Measurements from ENCODE around the gene BSND.

BSND gene

GRCh38 chr1:54981466-54981865 lies 17.3 kb upstream of the BSND start:
- TF ChIP-seq ISL1 (CRISPR knock-in tag; IDR thresholded peaks at IDR 0.05) (no peak), POU6F1 (CRISPR knock-in tag; IDR thresholded peaks at IDR 0.05; ENCODE audit: borderline replicate concordance, low read depth) (no peak), OSR1 (CRISPR knock-in tag; IDR thresholded peaks at IDR 0.05) (no peak)
- ATAC-seq = no peak

- ATAC-seq = no peak
Measured at GRCh38 chr1:54982739-54983138, 16.0 kb upstream of the BSND start.

GRCh38 chr1:54984131-54984842 lies 14.4 kb upstream of the BSND start:
- TF ChIP-seq ZFP3 (CRISPR knock-in tag; IDR thresholded peaks at IDR 0.05) (no peak), TOX (CRISPR knock-in tag; IDR thresholded peaks at IDR 0.05; ENCODE audit: borderline replicate concordance) (no peak), ZC3H10 (CRISPR knock-in tag; IDR thresholded peaks at IDR 0.05) (no peak), ZNF565 (CRISPR knock-in tag; conservative IDR thresholded peaks at IDR 0.05; ENCODE audit: low read depth) (no peak), POU6F1 (CRISPR knock-in tag; IDR thresholded peaks at IDR 0.05; ENCODE audit: borderline replicate concordance, low read depth) (no peak), BACH2 (CRISPR knock-in tag; IDR thresholded peaks at IDR 0.05; ENCODE audit: borderline replicate concordance) (no peak), PATZ1 (CRISPR knock-in tag; IDR thresholded peaks at IDR 0.05; ENCODE audit: borderline replicate concordance) (no peak), CREB5 (CRISPR knock-in tag; IDR thresholded peaks at IDR 0.05; ENCODE audit: low read depth) (no peak), TCF4 (CRISPR knock-in tag; IDR thresholded peaks at IDR 0.05; ENCODE audit: borderline replicate concordance) (no peak), GLIS3 (CRISPR knock-in tag; IDR thresholded peaks at IDR 0.05) (no peak), RARB (CRISPR knock-in tag; IDR thresholded peaks at IDR 0.05) (no peak), ARNTL (CRISPR knock-in tag; IDR thresholded peaks at IDR 0.05; ENCODE audit: borderline replicate concordance, low read depth) (no peak), PPARA (CRISPR knock-in tag; IDR thresholded peaks at IDR 0.05; ENCODE audit: borderline replicate concordance) (no peak), ISL1 (CRISPR knock-in tag; IDR thresholded peaks at IDR 0.05) (no peak), ESRRG (CRISPR knock-in tag; IDR thresholded peaks at IDR 0.05) (no peak), SNAI2 (CRISPR knock-in tag; IDR thresholded peaks at IDR 0.05) (no peak), OSR1 (CRISPR knock-in tag; IDR thresholded peaks at IDR 0.05) (no peak), ZNF70 (CRISPR knock-in tag; IDR thresholded peaks at IDR 0.05) (no peak), ZNF8 (CRISPR knock-in tag; IDR thresholded peaks at IDR 0.05) (no peak)
- no peak for ATAC-seq

More at GRCh38 chr1:54982739-54983138, 16.0 kb upstream of the BSND start:
- TF ChIP-seq ZFP30 (CRISPR knock-in tag; IDR thresholded peaks at IDR 0.05) = no peak

GRCh38 chr1:54985556-54985955 lies 13.2 kb upstream of the BSND start:
- no peak for ATAC-seq
- TF ChIP-seq CSRNP3 (CRISPR knock-in tag; IDR thresholded peaks at IDR 0.05) = no peak
- TF ChIP-seq ZC3H10 (CRISPR knock-in tag; IDR thresholded peaks at IDR 0.05) = no peak
- TF ChIP-seq PPARA (CRISPR knock-in tag; IDR thresholded peaks at IDR 0.05; ENCODE audit: borderline replicate concordance) = no peak
- TF ChIP-seq ZNF70 (CRISPR knock-in tag; IDR thresholded peaks at IDR 0.05) = no peak
- no peak for TF ChIP-seq ISL1 (CRISPR knock-in tag; IDR thresholded peaks at IDR 0.05)
- no peak for TF ChIP-seq BACH2 (CRISPR knock-in tag; IDR thresholded peaks at IDR 0.05; ENCODE audit: borderline replicate concordance)
- TF ChIP-seq CSDC2 (CRISPR knock-in tag; IDR thresholded peaks at IDR 0.05) = no peak
- TF ChIP-seq SNAI2 (CRISPR knock-in tag; IDR thresholded peaks at IDR 0.05) = no peak
